ENCODE data around the gene PRSS27.

DNA sequence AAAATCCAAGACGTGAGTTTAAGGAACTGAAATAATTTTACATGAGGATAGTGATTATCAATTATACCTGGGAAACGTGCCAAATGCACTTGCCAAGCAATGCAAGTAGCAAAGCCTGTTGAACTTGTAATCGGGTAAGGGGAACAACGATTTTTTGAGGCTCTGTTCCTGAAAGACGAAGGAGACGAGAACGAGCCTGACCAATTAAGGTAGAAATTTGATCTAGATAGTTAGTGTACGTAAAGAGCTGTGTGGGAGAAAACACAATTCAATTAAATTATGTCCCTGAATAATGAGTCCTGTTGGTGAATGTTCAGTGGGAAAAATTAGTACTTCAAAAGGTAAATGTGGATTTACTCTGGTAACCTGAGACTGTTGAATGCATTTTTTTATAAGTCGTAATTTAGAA, 55.4 kb downstream of the PRSS27 start:
- TF ChIP-seq CTCF (IDR thresholded peaks at IDR 0.05) (no peak), POLR2A (IDR thresholded peaks at IDR 0.05) (no peak)

All from Peyer's patch (tissue), 4 donors.